ENCODE results near the gene MAD1L1. TPM values are rescaled to one million over a fixed set of nuclear protein-coding genes. Genes with fewer than 3 reads are reported as not detected.

MAD1L1 gene
- total RNA-seq, 2 experiments from 2014 or later: 58.3 to 65.3 TPM

GRCh38 chr7:2181077-2181854, 51.5 kb downstream of the MAD1L1 start:
- intact Hi-C loops (cut with micrococcal nuclease; ENCODE audit: unreplicated experiment): no loop called here

GRCh38 chr7:2180081-2180480, 52.7 kb downstream of the MAD1L1 start:
- H3K4me2 ChIP-seq (ENCODE audit: low read length): no peak overlapping the region
- ChIA-PET CTCF (ENCODE audit: unreplicated experiment) (no interaction called here), POLR2A (interaction anchor here (0.7 kb wide), 1 partner anchor 15 kb away, joined by 3 read pairs; no protein-coding TSS in a partner anchor)
- intact Hi-C loops (cut with micrococcal nuclease; ENCODE audit: unreplicated experiment): no loop called here
- H4K20me1 ChIP-seq (ENCODE audit: insufficient read depth, low read length): no peaks in the 10 kb centered on the region
- peaks cover 23% of the 10 kb centered on the region; the same call in 1 of the 2 replicates for H3K36me3 ChIP-seq (ENCODE audit: insufficient read depth, low read length)
- no peak overlapping the region for H3K27ac ChIP-seq (ENCODE audit: low read depth, low read length, poor library complexity, severe bottlenecking)
- BruUV-seq (replicated peaks): no TSS peak
- TF ChIP-seq CTCF (conservative IDR thresholded peaks at IDR 0.05; ENCODE audit: low read length) (no peak), EZH2phosphoT487 (IDR thresholded peaks at IDR 0.05; ENCODE audit: borderline replicate concordance, low read depth, low read length) (no peak)
- no peaks in the 10 kb centered on the region for H3K4me1 ChIP-seq (ENCODE audit: insufficient read depth, low read length, poor library complexity, severe bottlenecking)
- no peak for DNase-seq (ENCODE audit: low spot score)
- no peak overlapping the region for H3K4me3 ChIP-seq (ENCODE audit: low read depth, low read length, poor library complexity, severe bottlenecking)
- no peaks in the 10 kb centered on the region for H3K79me2 ChIP-seq (ENCODE audit: insufficient read depth, low read depth, low read length)
- H2AFZ ChIP-seq (ENCODE audit: low read length): no peak overlapping the region
- no peaks in the 10 kb centered on the region for H3K9me3 ChIP-seq (ENCODE audit: low read length)
- H3K9me2 ChIP-seq (ENCODE audit: insufficient read depth, low read length): no peaks in the 10 kb centered on the region

More at GRCh38 chr7:2181077-2181854, 51.5 kb downstream of the MAD1L1 start:
- ChIA-PET CTCF (ENCODE audit: unreplicated experiment) (no interaction called here), POLR2A (interaction anchor here (2.2 kb wide), 1 partner anchor 15 kb away, joined by 8 read pairs; no protein-coding TSS in a partner anchor)
- Histone ChIP-seq H4K20me1 (ENCODE audit: insufficient read depth, low read length) (no peaks in the 10 kb centered on the region), H3K4me2 (ENCODE audit: low read length) (no peak overlapping the region), H3K27ac (ENCODE audit: low read depth, low read length, poor library complexity, severe bottlenecking) (no peak overlapping the region), H3K4me1 (ENCODE audit: insufficient read depth, low read length, poor library complexity, severe bottlenecking) (no peaks in the 10 kb centered on the region), H3K9me2 (ENCODE audit: insufficient read depth, low read length) (no peaks in the 10 kb centered on the region), H3K79me2 (ENCODE audit: insufficient read depth, low read depth, low read length) (no peaks in the 10 kb centered on the region), H3K4me3 (ENCODE audit: low read depth, low read length, poor library complexity, severe bottlenecking) (no peak overlapping the region), H3K36me3 (ENCODE audit: insufficient read depth, low read length) (peaks cover 35% of the 10 kb centered on the region), H2AFZ (ENCODE audit: low read length) (no peak overlapping the region), H3K9me3 (ENCODE audit: low read length) (no peaks in the 10 kb centered on the region)
- no peak for DNase-seq (ENCODE audit: low spot score)
- BruUV-seq (replicated peaks): no TSS peak
- no peak for TF ChIP-seq EZH2phosphoT487 (IDR thresholded peaks at IDR 0.05; ENCODE audit: borderline replicate concordance, low read depth, low read length)
- no peak for TF ChIP-seq CTCF (conservative IDR thresholded peaks at IDR 0.05; ENCODE audit: low read length)

- H3K27ac ChIP-seq (ENCODE audit: low read depth, low read length, poor library complexity, severe bottlenecking): no peak overlapping the region
- DNase-seq (ENCODE audit: low spot score): no peak
- H3K4me1 ChIP-seq (ENCODE audit: insufficient read depth, low read length, poor library complexity, severe bottlenecking): no peaks in the 10 kb centered on the region
- CTCF ChIA-PET (ENCODE audit: unreplicated experiment): no interaction called here
- H2AFZ ChIP-seq (ENCODE audit: low read length): no peak overlapping the region
- intact Hi-C loops (cut with micrococcal nuclease; ENCODE audit: unreplicated experiment): no loop called here
- no peaks in the 10 kb centered on the region for H3K79me2 ChIP-seq (ENCODE audit: insufficient read depth, low read depth, low read length)
- H3K9me2 ChIP-seq (ENCODE audit: insufficient read depth, low read length): no peaks in the 10 kb centered on the region
- H3K36me3 ChIP-seq (ENCODE audit: insufficient read depth, low read length): peaks cover 25% of the 10 kb centered on the region; the same call in 1 of the 2 replicates
- POLR2A ChIA-PET: interaction anchor here (0.6 kb wide), 2 partner anchors 138 to 374 kb away, joined by 4 to 5 read pairs; no protein-coding TSS in a partner anchor
- no peaks in the 10 kb centered on the region for H4K20me1 ChIP-seq (ENCODE audit: insufficient read depth, low read length)
- H3K4me3 ChIP-seq (ENCODE audit: low read depth, low read length, poor library complexity, severe bottlenecking): no peak overlapping the region
- no TSS peak for BruUV-seq (replicated peaks)
- H3K9me3 ChIP-seq (ENCODE audit: low read length): no peaks in the 10 kb centered on the region
- no peak overlapping the region for H3K4me2 ChIP-seq (ENCODE audit: low read length)
- TF ChIP-seq EZH2phosphoT487 (IDR thresholded peaks at IDR 0.05; ENCODE audit: borderline replicate concordance, low read depth, low read length) (no peak), CTCF (conservative IDR thresholded peaks at IDR 0.05; ENCODE audit: low read length) (no peak)
These were observed 57.2 kb downstream of the MAD1L1 start for GRCh38 chr7:2175514-2175913.

Data from OCI-LY7 (cell line).